Stimulated activated CD4-positive, alpha-beta T cell treated with anti-CD3 and anti-CD28 coated beads, Interleukin-2, amount 100 ng/mL, for 4 hours (primary cell): Measurements from ENCODE around the gene GH2.
A peak's percentile ranks its signal among the peaks of the same experiment; 100 is the strongest.
"Not testable (repeated sequence)": the region's sequence is repeated elsewhere in the genome, so short reads cannot be mapped to it uniquely, and the experiment has no call there.

Experiments
- DNase-seq: peaks from one replicate; pipeline ENCODE4 v3.0.0-alpha.2; 2020; ENCODE audit warnings: low read depth

The GH2 gene

DNA sequence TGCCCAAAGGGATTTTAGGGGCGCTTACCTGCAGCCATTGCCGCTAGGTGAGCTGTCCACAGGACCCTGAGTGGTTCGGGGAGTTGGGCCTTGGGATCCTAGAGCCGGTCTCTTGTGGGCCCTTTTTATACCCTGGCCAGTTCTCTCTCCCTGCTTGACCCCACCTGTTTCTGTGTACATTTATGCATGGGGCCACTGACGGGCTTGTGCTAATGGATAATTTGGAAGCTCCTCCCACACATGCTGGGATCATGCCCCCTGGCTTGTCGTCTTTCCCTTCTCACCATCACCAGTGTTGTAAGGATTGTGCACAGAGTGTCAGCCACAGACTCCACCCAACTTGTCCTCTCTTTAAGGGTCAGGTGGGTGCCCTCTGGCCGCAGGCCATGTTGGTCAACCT, 8.2 kb downstream of the GH2 start, which contains the start of gene CSH2:
CSH2 (minus strand) TSS at position 101 of the 400 bp plus-strand sequence; CDS start at position 38, 63 bp downstream.
- DNase-seq = not testable (repeated sequence)

DNA sequence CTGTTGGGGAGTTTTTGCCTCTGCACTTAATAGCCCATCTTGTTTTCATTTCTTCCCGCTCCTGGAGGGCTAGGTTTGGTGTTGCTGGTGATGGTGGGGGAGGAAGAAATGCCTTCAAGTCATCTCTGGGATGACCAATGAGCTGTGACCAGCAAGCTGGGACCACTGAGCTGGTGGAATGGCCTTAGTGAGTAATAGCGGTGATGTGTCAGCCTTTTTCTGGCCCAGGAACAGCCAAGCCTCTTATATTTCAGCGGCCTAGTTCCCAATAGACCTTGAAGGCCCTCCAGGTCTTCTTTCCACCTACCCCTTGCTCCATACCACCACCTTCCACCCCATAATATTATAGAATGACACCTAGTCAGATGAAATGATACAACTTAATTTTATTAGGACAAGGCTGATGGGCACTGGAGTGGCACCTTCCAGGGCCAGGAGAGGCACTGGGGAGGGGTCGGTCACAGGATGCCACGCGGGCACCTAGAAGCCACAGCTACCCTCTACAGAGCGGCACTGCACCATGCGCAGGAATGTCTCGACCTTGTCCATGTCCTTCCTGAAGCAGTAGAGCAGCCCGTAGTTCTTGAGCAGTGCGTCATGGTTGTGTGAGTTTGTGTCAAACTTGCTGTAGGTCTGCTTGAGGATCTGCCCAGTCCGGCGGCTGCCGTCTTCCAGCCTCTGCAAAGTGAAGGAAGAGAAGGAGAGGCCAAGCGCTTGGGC, 9.9 kb downstream of the GH2 start:
- DNase-seq = not testable (repeated sequence)

DNA sequence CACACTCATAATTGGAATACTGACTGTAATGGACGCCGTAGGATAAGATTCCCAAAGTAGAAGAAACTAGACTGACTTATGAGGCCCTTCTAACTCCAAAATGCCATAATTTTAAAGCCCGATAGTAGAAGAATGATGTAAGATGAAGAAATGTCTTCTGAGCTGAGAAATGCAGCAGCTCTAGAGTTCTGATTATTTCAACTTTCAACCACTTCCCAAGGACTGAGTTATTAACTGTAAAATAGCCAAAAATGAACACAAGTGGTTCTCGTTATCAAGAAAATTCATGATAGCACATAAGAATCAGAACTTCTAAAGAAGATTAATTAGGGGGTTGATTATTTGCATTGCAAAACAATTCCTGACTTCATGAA, 11.5 kb downstream of the GH2 start:
- not testable (repeated sequence) for DNase-seq

DNA sequence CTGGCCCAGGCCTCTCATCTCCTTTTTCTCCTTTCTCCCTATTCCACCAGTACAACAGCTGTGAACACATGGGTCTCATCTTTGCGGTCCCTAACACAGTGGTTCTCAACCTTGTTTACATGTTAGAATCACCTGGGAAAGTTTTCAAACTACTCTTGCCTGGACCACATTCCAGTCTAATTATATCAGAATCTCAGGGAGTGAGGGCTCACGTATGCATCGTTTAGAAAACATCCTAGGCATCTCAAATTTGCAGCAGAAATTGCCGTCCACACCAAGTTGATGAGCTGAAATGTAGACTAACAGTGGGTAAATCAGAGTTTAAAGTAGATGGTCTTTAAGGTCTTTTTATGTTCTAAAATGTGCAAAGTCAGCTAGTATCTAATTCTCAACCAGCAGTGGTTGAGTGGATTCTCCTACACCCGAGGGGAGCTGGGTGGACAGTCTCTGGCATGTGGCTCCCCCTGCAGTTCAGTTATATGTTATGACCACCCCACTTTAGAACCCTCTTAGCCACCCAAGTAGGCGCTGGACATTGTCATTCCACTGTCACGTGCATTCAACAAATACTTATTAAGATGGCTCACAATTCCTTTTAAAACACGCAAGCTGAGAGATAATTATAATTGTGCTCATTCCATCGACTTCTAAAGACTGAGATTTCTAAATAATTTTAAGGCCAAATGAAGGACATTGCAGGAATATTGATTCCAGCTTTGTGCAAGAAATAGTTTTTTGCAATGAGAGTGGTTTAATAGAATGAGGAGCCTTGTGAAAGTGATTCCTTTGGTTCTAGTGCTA, 12.1 kb downstream of the GH2 start:
- not testable (repeated sequence) for DNase-seq

DNA sequence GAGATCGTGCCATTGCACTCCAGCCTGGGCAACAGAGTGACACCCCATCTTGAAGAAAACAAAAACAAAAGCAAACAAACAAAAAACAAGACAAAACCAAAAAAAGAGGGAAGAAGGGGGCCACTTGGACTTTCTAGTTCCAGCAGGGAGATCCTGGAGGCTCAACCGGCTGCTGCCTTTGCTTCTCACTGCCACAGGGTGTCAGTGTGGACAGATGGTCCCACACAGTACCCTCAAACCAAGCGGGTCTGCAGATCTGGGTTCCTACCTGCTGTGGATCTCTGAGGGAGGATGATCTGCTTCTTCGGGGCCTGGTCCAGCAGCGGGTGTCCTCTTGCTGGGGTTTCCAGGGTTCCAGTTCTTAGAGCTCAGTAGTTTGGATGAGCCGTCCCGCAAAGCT, 15.1 kb downstream of the GH2 start:
- DNase-seq = not testable (repeated sequence)

DNA sequence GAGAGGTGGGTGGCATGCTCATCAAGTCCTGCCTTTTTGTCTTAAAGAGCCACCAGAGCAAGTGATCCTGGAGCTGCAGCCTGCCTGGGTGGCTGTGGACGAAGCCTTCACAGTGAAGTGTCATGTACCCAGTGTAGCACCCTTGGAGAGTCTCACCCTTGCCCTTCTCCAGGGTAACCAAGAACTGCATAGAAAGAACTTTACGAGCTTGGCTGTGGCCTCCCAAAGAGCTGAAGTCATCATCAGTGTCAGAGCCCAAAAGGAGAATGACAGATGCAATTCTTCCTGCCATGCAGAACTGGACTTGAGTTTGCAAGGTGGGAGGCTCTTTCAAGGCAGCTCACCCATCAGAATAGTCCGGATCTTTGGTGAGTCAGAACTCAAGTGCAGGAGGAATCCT, 22.5 kb downstream of the GH2 start:
- DNase-seq = no peak

DNA sequence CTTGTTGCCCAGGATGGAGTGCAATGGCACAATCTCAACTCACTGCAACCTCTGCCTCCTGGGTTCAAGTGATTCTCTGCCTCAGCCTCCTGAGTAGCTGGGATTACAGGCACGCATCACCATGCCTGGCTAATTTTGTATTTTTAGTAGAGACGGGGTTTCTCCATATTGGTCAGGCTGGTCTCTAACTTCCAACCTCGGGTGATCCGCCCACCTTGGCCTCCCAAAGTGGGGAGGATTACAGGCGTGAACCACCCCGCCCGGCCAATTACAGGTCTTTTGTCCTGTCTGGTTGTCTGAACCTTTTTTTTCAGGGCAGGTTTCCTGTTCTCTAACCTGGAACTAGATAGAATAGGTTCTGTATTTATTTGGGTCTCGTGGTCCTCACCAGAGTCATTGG, 25.3 kb downstream of the GH2 start:
- not testable (repeated sequence) for DNase-seq

DNA sequence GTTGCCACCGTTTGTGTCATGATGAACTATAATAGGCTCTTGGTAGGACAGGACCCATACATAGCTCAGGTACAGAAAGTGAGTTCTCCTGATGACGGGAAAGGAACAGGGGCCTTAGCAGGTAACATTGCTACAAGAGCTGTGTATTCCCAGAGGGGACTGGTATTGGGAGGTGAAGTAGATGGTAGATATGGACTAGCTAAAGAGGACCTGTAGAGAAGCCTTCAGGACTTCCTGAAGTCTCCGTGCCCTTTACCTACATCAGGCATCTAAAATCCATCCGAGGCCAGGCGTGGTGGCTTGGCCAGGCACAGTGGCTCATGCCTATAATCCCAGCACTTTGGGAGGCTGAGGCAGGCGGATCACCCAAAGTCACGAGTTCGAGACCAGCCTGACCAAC, 26.6 kb downstream of the GH2 start:
- DNase-seq = no peak

DNA sequence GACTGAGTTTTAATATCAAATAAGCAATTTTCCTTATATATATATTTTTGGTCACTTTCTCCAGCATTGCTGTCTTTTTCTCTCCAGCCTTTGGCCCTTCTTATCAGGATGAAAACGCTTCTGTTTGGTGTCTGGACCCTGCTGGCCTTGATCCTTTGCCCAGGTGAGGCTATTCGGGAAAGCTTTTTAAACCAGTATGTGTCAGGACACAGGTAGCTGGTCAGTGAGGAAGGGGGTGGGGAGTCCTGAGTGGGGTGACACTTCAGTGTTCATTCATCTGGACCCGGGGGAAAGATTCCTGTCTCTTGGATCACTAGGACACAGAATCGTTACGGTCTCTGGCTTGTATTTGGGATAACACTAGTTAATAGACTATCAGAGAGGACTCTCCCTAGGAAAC, 27.0 kb downstream of the GH2 start:
- no peak for DNase-seq

DNA sequence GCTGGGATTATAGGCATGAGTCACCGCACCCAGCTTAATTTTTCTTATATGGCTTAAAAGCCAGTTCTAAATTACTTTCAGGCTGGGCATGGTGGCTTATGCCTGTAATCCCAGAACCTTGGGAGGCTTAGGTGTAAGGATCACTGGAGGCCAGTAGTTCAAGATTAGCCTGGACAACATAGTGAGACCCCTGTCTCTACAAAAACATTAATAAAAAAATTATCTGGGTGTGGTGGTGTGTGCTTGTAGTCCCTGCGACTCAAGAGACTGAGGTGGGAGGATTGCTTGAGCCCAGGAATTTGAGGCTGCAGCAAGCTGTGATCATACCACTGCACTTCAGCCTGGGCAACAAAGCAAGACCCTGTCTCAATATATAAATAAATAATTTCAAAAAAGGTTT, 28.5 kb downstream of the GH2 start:
- no peak for DNase-seq

DNA sequence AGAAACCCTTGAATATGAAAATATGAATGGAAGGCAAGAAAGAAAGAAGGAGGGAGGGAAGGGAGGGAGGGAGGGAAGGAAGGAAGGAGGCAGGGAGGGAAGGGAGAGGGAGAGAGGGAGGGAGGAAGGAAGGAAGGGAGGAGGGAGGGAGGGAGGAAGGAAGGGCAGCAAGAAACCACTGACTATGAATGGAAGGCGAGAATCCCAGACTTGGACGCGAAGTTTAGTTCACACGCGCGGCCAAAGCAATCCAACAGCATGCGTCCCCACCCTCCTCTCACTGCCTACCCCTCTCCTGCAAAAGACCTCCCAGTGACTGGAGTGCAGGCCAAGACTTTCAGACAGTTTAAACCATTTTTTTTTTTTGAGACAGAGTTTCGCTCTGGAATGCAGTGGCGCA, 31.3 kb downstream of the GH2 start:
- no peak for DNase-seq

DNA sequence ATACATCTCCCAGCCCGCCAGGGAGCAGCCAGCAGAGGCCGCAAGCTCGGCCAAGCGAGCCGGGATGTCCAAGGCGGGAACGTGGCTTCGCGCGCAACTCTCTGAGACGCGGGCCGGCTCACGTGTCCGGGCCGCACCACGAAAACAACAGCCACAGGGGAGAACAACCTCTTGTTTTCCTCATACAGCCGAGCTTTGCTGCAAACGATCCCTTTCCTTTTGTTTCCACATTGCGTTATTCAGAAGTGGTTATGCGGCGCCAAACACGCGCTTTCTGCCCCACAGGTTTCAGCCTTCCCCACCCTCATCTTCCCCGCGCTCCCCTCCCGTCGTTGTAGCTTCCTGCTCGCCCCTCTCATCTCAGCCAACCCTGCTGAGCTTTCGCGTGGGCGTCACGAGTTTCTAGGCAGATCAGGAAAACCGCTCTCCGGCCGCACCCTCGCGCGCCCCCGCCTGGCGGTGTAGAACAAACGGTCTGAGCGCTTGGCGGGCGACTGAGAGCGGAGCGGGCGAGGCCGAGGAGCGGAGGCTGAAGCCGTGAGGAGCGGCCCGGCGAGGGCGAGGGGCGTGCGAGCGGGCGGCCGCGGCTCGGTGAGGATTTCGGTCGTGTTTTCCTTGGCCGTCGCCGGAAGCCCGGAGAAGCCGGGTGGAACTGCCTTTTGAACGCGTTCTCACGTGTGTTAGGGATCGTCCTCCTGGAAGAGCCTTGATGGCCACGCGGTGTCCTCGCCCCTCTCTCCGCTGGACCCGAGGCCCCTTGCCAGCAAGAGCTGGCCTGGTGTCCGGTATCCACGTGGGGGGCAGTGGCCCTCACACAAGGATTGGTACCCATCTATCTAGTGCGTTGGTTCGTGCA, 32.7 kb downstream of the GH2 start:
- peak; percentile 94 for DNase-seq

DNA sequence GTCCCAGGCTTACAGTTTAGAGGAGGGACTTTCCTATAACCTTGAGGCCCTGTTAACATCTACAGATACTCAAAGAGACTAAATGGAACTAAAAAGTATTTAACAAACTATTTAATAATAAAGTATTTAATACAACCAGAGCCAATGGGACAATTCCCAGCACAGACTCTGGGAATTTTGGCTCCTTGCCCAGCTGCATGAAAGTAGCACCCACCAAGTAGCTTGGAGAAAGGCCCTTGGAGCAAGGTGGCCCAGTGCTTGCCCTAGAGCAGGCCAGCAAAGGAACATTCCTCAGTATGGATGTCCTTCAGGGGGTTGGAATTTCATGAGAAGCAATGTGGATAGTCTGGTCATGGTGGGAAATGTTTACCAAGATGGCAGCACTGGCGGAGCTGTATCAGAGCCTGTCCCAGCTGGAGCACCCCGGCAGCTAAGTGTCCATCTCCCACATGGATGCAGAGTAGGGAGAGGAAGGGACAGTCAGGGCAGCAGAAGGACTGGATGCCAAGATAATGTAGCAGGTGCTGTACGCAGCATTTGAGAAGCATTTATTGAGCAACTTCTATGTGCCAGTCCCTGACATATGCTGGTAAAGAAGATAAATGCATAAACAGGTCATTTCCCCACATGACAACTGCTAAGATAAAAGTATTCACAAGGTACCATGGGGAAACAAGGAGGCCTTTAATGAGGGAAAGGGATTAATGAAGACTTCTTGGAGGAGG, 34.1 kb downstream of the GH2 start:
- DNase-seq = no peak

DNA sequence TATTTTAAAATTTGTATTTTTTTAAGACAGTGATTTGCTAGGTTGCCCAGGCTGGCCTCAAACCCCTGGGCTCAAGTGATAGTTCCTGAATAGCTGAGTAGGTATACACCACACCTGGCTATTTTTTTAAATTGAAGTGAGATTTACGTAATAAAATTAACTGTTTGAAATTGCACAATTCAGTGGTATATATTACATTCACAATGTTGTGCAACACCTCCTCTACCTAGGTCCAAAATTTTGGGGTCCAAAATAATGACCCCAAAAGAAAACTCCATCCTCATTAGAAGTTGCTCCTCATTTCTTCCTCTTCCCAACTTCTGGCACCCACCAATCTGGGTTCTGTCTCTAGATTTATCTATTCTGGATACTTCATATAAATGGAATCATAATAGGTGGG, 36.2 kb downstream of the GH2 start:
- DNase-seq = no peak

DNA sequence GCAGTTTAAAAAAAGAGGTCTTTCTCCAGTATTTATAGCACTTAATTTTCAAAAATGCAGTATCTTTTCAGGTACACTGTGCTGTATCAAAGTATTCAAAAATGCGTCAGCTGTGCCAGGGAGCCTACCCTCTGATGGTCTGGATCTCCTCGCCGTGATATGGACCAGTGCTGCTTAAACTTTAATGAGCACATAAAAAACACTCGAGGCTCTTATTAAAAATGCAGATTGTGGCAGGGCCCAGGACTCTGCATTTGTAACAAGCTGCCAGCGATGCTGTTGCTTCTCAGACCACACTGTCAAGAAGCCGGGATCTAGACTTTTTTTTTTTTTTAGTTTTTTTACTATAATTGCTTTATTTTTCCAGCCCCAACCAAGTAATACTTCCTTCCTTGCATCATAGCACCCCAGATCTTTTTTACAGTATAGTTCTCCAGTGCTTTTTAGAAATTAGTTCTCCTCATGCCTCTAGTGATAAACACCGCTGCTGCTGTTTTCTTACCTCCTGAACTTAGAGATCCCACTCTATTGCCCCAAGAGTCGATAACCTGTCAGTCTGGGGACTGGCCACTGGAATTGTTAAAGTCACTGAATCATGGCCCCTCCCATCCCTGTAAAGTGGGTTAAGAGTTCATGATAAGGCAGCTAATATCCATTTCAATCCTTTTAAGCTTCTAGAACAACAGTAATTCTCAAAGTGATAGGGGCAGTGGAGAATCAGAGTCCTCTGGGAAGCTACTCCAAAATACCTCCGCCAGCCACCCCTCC, 37.6 kb downstream of the GH2 start:
- DNase-seq = no peak

DNA sequence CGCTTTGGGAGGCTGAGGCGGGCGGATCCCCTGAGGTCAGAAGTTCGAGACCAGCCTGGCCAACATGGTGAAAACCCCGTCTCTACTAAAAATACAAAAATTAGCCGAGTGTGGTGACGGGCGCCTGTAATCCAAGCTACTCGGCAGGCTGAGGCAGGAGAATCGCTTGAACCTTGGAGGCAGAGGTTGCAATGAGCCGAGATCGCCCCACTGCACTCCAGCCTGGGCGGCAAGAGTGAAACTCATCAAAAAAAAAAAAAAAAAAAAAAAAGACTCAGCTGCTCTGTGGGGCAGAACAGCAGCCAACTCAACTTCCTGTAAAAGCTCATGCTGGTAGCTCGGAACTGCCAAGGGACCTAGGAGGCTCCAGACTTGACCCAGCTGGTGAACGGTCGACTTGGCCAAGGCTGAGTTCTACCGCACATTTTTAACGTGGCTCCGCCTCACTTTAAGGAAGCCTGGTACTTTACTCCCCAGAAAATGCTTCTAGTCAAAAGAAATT, 38.3 kb downstream of the GH2 start:
- DNase-seq = not testable (repeated sequence)

DNA sequence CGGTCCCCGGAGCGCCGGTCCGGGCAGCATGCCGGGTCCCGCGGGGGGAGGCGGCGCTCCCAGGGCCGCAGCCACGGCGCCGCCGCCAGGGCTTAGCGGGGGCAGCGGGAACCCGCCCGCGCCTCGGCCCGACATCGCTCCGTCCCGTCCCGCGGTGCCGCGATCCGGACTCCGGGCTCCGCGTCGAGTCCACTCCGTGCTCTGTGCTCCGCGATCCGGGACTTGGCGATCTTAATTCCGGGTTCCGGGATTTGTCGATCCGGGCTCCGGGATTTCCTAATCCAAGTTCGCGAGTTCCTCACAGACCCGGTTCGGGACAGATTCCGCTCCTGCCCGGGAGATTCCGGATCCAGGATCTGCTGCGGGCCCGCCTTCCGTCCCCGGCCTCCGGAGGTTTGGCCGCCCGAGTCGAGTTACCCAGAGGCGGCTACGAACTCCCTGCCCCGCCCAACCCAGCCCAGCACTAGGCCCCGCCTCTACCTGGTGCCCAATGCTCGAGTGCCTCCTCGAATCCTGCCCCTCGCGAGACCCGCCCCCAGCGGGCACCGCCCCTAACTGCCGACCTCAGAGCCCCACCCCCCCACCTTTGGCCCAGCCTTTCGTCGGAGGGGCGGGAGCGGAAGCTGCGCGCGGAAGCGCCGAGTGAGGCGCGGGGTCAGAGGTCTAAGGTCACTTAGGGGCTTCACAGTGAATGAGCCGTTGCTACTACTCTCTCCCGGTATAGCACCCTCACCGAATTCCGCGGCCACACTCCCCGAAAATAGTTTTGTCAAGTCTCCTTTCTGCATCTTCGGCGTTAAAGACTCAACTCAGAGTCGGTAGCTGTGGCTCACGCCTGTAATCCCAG, 39.0 kb downstream of the GH2 start, which contains the start of gene SMARCD2:
SMARCD2 (minus strand) TSS at position 146 of the 847 bp plus-strand sequence; CDS start at position 135, 11 bp downstream.
- peak; percentile 99 for DNase-seq

DNA sequence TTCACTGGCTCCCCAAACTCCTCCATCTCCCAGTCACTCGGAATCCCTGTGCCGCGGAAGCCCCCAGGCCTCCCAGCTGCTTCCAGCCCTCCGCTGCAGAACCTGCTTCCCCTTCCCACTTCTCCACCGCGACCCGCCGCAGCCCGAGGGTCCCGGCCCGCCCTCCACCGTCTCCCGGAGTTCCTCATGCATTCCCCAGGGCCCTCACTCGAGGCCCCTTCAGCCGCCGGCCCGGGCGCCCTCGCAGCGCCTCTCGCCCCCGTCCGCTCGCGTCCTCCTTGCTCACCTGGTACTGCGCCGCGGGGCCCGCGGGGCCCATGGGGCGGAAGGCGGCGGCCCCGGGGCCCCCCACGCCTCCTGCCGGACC, 39.6 kb downstream of the GH2 start:
- DNase-seq = no peak

DNA sequence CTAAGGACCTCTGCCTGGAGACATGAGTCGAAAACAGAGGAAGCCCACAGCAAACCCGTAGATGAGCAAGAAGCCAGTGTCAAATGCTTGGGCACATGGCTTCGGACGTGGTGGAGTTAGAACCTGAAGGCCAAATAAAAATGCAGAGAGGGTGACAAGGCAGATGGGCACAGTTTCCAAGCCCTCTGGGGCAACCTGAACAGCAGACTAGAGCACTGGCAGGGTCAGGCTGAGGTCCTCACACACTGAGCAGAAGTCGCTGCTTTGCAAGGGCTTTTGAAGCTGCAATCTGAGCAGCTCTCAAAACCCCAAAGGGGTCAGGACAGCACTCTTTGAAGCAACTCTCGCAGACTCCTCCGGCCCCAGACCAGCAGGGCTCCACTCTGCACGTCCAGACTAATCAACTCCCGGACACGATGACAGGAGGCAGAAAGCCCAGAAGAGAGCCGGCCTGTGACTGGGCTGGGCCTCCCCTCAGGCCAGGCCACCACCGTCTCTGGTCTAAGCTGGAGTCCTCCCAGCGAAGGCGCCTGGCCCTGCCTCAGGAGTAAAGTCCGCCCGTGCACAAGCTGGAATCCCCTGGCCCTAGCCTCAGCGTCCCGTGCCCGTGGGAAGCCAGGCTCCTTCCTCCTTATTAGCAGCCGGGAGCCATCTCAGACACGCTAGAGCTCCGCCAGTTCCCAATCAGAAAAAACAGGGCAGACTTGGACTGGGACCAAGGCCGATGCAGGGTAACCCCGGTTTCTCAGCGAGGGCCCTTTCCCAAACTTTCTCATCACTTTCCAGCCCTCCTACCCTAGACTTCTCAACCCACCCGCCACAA, 40.2 kb downstream of the GH2 start:
- DNase-seq = no peak
